Activated CD8-positive, alpha-beta T cell treated with anti-CD3 and anti-CD28 coated beads, Interleukin-2, amount 10 ng/mL, durations not matched to agents 7 days and 5 days (primary cell): Measurements from ENCODE around the gene EIF4A3. TPM values are rescaled to one million over a fixed set of nuclear protein-coding genes. Genes with fewer than 3 reads are reported as not detected.
"Not testable (repeated sequence)": the region's sequence is repeated elsewhere in the genome, so short reads cannot be mapped to it uniquely, and the experiment has no call there.

Source experiments
- ATAC-seq: fragments of 150-1000 bp; cut with Tn5 transposase; one replicate; pipeline ENCODE4 v1.10.0; 2021; ENCODE audit warnings: moderate library complexity
- CTCF ChIA-PET: fragments of 350-600 bp; sonication (Branson Sonifier 250); formaldehyde crosslinking; loops from one replicate; lab custom pipeline; 2021; ENCODE audit warnings: antibody characterized with exemption; lab: Charles Lee
- POLR2A ChIA-PET: fragments of 350-600 bp; sonication (Branson Sonifier 250); formaldehyde crosslinking; loops from one replicate; lab custom pipeline; 2021; ENCODE audit warnings: antibody characterized with exemption; lab: Charles Lee
- DNase-seq: peaks from one replicate; pipeline ENCODE4 v3.0.0-alpha.2; 2020
- H3K27ac Mint-ChIP-seq: one replicate; pipeline ENCODE4 v1.8.0; 2021; ENCODE audit warnings: mild to moderate bottlenecking, mixed read lengths
- H3K27me3 Mint-ChIP-seq: one replicate; pipeline ENCODE4 v1.8.0; 2021; ENCODE audit warnings: low read depth, mixed read lengths
- H3K36me3 Mint-ChIP-seq: one replicate; pipeline ENCODE4 v1.8.0; 2021; ENCODE audit warnings: low read depth, mixed read lengths
- H3K4me1 Mint-ChIP-seq: one replicate; pipeline ENCODE4 v1.8.0; 2021; ENCODE audit warnings: low read depth, mixed read lengths
- H3K4me3 Mint-ChIP-seq: one replicate; pipeline ENCODE4 v1.8.0; 2021; ENCODE audit warnings: mild to moderate bottlenecking, mixed read lengths
- H3K9me3 Mint-ChIP-seq: one replicate; pipeline ENCODE4 v1.8.0; 2022; ENCODE audit warnings: mixed read lengths; ENCODE audit not compliant: insufficient read depth
- total RNA-seq, 2 experiments: library from RNA; stranded (reverse); gene quantifications; one replicate each; pipeline ENCODE4 v1.2.3, GENCODE V29; 2021

Gene EIF4A3
- total RNA-seq, 2 experiments from 2014 or later, result 181 to 183 TPM

DNA sequence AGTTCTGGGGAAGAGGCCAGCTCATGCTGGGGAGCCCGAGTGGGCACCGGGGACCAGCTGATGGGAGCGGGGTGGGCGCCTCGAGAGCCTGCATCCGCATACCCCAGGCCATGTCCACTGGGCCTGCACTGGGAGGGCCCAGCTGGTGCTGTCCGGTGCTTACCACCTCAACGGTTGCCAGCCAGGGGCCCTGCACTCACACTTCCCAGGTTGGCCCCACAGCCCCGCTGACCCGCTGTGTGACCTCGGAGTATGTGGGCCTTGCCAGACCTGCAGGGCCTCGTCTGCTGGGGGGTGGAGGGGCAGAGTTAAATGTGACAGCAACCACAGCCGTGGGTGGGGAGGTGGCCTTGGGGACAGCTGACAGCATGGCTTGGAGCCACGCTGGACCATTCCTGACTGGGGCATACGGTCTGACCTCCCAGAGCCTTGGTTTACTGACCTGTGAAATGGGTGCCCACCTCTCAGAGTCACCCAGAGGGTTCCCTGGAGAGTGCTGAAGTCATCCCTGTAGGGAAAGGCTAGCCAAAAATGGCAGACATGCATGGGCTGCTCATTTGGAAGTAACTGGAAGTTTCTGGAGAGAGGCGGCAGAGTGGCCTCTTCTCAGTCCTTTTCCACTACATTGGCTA is 51.0 kb downstream of the EIF4A3 start:
- no peak for ATAC-seq
- ChIA-PET POLR2A (no interaction called here), CTCF (no interaction called here)
- DNase-seq, result no peak
- Mint-ChIP-seq H3K27me3 (peaks cover 11% of the 10 kb centered on the region), H3K27ac (no peak overlapping the region), H3K36me3 (no peaks in the 10 kb centered on the region), H3K4me3 (no peak overlapping the region), H3K4me1 (peaks cover 17% of the 10 kb centered on the region), H3K9me3 (no peaks in the 10 kb centered on the region)

GRCh38 chr17:80095038-80095843 is 51.7 kb downstream of the EIF4A3 start:
- DNase-seq, result no peak
- POLR2A ChIA-PET, result no interaction called here
- H3K27ac Mint-ChIP-seq, result no peak overlapping the region
- peaks cover 9% of the 10 kb centered on the region for H3K4me1 Mint-ChIP-seq
- CTCF ChIA-PET, result no interaction called here
- H3K4me3 Mint-ChIP-seq, result no peak overlapping the region
- no peaks in the 10 kb centered on the region for H3K9me3 Mint-ChIP-seq
- ATAC-seq, result no peak
- peaks cover 9% of the 10 kb centered on the region for H3K27me3 Mint-ChIP-seq
- H3K36me3 Mint-ChIP-seq, result no peaks in the 10 kb centered on the region

GRCh38 chr17:80092959-80093358 is 54.0 kb downstream of the EIF4A3 start:
- POLR2A ChIA-PET, result no interaction called here
- no peak overlapping the region for H3K4me3 Mint-ChIP-seq

GRCh38 chr17:80091376-80091775 is 55.6 kb downstream of the EIF4A3 start:
- Mint-ChIP-seq H3K27me3 (peaks cover 5% of the 10 kb centered on the region), H3K4me3 (no peak overlapping the region), H3K27ac (no peak overlapping the region), H3K4me1 (no peaks in the 10 kb centered on the region), H3K36me3 (no peaks in the 10 kb centered on the region), H3K9me3 (no peaks in the 10 kb centered on the region)
- DNase-seq (no peak), ATAC-seq (no peak)
- POLR2A ChIA-PET, result interaction anchor here (0.6 kb wide), 1 partner anchor 585 kb away, joined by 3 read pairs; no protein-coding TSS in a partner anchor
- CTCF ChIA-PET, result interaction anchor here (1.6 to 1.9 kb wide), 2 partner anchors 8 to 10 kb away, joined by 5 read pairs; partner anchors contain the start of gene GAA

More at GRCh38 chr17:80092959-80093358, 54.0 kb downstream of the EIF4A3 start:
- Mint-ChIP-seq H3K9me3 (no peaks in the 10 kb centered on the region), H3K36me3 (no peaks in the 10 kb centered on the region), H3K27me3 (peaks cover 5% of the 10 kb centered on the region), H3K4me1 (no peaks in the 10 kb centered on the region), H3K27ac (no peak overlapping the region)
- DNase-seq (no peak), ATAC-seq (no peak)
- CTCF ChIA-PET, result interaction anchor here (1.6 to 2.2 kb wide), 2 partner anchors 9 to 10 kb away, joined by 5 to 13 read pairs; partner anchors contain the start of gene GAA

- ATAC-seq, H3K9me3 Mint-ChIP-seq, POLR2A ChIA-PET, DNase-seq, H3K36me3 Mint-ChIP-seq, H3K4me1 Mint-ChIP-seq, H3K27me3 Mint-ChIP-seq, H3K27ac Mint-ChIP-seq, H3K4me3 Mint-ChIP-seq: not testable (repeated sequence)
- CTCF ChIA-PET, result interaction anchor here (1.9 kb wide), 1 partner anchor 11 kb away, joined by 5 read pairs; the partner anchor contains the start of gene GAA
Measured at GRCh38 chr17:80090164-80090563, 56.8 kb downstream of the EIF4A3 start.

DNA sequence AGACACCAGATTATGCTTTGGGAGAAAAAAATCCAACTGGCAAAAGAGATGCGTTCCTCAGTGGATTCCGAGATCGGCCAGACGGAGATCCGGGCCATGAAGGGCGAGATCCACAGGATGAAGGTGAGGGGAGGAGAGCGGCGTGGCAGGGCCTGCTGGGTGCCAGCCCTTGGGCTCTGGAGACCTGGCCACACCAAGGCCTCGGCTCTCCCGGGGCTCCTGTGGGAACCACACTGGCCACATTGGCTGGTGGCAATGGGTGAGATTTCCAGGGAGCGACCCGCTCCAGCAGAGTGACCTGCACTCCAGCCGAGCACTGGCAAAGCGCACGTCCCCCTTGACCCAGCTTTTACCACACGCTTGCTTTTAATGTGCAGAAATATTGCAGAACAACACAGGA is 57.2 kb downstream of the EIF4A3 start:
- no peak overlapping the region for H3K27ac Mint-ChIP-seq
- ChIA-PET CTCF (interaction anchor here (3.8 kb wide), 1 partner anchor 12 kb away, joined by 26 read pairs; the partner anchor contains the start of gene GAA), POLR2A (no interaction called here)
- H3K9me3 Mint-ChIP-seq, result no peaks in the 10 kb centered on the region
- ATAC-seq, result no peak
- no peak for DNase-seq
- H3K4me1 Mint-ChIP-seq, result no peaks in the 10 kb centered on the region
- H3K27me3 Mint-ChIP-seq, result peaks cover 2% of the 10 kb centered on the region
- no peaks in the 10 kb centered on the region for H3K36me3 Mint-ChIP-seq
- no peak overlapping the region for H3K4me3 Mint-ChIP-seq

DNA sequence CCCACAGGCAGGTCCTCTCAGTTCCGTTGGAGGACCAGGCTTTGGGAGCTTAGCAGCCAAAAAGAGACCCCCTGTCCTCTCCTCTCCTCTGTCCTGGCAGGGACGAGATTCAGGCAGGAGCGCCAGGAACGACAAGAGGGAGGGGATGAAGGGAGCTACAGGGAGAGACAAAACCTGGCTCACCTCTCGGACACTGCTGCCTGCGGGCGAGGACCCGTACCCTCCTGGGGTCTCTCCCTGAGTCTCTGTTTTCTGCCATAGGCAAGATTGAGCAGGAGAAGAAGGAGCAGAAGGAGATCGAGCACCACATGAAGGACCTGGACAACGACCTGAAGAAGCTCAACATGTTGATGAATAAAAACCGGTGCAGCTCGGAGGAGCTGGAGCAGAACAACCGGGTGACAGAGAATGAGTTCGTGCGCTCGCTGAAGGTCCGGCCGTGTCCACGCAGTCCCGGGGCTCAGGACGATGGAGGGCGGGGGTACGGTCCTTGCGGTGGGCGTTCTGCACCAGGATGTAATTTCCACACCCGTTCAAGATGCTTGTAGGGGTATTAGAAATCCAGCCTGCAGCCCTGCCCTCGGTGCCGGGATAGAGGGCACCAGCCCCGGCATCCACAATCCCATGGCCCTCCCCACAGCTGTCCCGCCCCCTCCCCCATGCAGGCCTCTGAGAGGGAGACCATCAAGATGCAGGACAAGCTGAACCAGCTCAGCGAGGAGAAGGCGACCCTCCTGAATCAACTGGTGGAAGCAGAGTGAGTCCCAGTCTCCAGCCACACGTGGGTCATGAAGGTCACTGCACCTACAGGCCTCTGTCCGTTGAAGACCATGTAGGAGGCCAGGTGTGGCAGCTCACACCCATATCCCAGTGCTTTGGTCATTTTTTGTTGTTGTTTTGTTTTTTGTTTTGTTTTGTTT is 59.3 kb downstream of the EIF4A3 start:
- Mint-ChIP-seq H3K27me3 (no peaks in the 10 kb centered on the region), H3K9me3 (no peaks in the 10 kb centered on the region), H3K27ac (no peak overlapping the region), H3K4me1 (peaks cover 3% of the 10 kb centered on the region), H3K36me3 (no peaks in the 10 kb centered on the region), H3K4me3 (no peak overlapping the region)
- CTCF ChIA-PET, result interaction anchor here (1.1 to 3.8 kb wide), 2 partner anchors 14 to 78 kb away, joined by 3 to 26 read pairs; partner anchors contain the start of gene GAA
- POLR2A ChIA-PET, result no interaction called here
- ATAC-seq, result no peak
- DNase-seq, result no peak

DNA sequence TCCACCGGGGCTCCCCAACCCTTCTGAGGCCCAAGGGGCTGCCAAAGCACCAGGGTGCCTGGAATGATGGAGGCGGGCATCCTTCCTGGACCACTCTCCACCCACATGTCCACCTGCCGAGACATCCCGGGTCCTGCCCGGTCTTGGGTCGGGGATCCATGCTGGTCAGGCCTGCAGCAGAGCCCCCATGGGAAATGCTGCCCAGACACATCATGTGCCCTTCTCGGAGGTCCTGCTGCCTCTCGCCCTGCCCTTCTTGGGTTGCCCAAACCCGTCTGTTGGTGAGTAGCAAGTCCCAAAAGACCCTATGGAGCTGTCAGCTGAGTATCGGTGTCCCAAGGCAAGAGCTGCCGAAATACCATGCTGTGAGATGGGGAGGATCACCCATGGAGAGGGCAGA is 60.3 kb downstream of the EIF4A3 start:
- no peak overlapping the region for H3K4me3 Mint-ChIP-seq
- ATAC-seq (no peak), DNase-seq (no peak)
- no peaks in the 10 kb centered on the region for H3K36me3 Mint-ChIP-seq
- H3K9me3 Mint-ChIP-seq, result no peaks in the 10 kb centered on the region
- no peak overlapping the region for H3K27ac Mint-ChIP-seq
- H3K27me3 Mint-ChIP-seq, result no peaks in the 10 kb centered on the region
- CTCF ChIA-PET, result interaction anchor here (1.1 to 3.8 kb wide), 3 partner anchors 15 to 78 kb away, joined by 3 to 26 read pairs (median 3); partner anchors contain the start of gene GAA
- POLR2A ChIA-PET, result no interaction called here
- H3K4me1 Mint-ChIP-seq, result peaks cover 3% of the 10 kb centered on the region

GRCh38 chr17:80086081-80086480 is 60.8 kb downstream of the EIF4A3 start:
- ATAC-seq (no peak), DNase-seq (no peak)
- Mint-ChIP-seq H3K4me1 (peaks cover 3% of the 10 kb centered on the region), H3K4me3 (no peak overlapping the region), H3K9me3 (no peaks in the 10 kb centered on the region), H3K27me3 (no peaks in the 10 kb centered on the region), H3K36me3 (no peaks in the 10 kb centered on the region), H3K27ac (no peak overlapping the region)
- CTCF ChIA-PET, result interaction anchor here (0.6 to 3.8 kb wide), 4 partner anchors 15 to 141 kb away, joined by 3 to 26 read pairs (median 4); partner anchors contain the start of gene GAA
- POLR2A ChIA-PET, result no interaction called here

DNA sequence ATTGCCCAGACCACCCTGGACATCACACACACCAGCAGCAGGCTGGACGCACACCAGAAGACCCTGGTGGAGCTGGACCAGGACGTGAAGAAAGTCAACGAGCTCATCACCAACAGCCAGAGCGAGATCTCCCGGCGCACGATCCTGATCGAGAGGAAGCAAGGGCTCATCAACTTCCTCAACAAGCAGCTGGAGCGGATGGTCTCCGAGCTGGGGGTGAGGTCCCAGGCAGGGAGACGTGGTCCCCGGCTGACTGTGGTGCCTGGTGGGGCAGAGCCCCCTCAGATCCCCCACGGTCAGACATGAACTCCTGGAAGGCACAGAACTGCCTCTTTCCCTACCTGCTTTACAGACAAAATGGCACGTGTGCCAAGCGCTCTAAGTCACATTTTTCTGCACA is 62.2 kb downstream of the EIF4A3 start:
- Mint-ChIP-seq H3K27me3 (no peaks in the 10 kb centered on the region), H3K9me3 (no peaks in the 10 kb centered on the region), H3K4me1 (peaks cover 3% of the 10 kb centered on the region), H3K36me3 (no peaks in the 10 kb centered on the region), H3K27ac (no peak overlapping the region), H3K4me3 (no peak overlapping the region)
- CTCF ChIA-PET, result interaction anchor here (1.4 kb wide), 1 partner anchor 17 kb away, joined by 4 read pairs; the partner anchor contains the start of gene GAA
- POLR2A ChIA-PET, result no interaction called here
- DNase-seq (no peak), ATAC-seq (no peak)
